ENCODE data around the gene TBCB.

The TBCB gene

GRCh38 chr19:36103842-36104552 lies 11.3 kb upstream of the TBCB start:
- no peaks in the 10 kb centered on the region for H3K36me3 ChIP-seq (ENCODE audit: control insufficient read depth in 1 of 2, insufficient read depth in 2 of 2, low read length in 2 of 2)
- H3K4me3 ChIP-seq (ENCODE audit: low read depth in 1 of 2, low read length in 2 of 2): no peak overlapping the region
- no peaks in the 10 kb centered on the region for H3K27me3 ChIP-seq (ENCODE audit: low read depth, low read length)
- no peak overlapping the region for H3K27ac ChIP-seq (ENCODE audit: low read length)
- no peaks in the 10 kb centered on the region for H3K9me3 ChIP-seq (ENCODE audit: control insufficient read depth in 1 of 2, low read length in 2 of 2)
- H3K4me1 ChIP-seq (ENCODE audit: control insufficient read depth in 1 of 2, insufficient read depth in 2 of 2, low read length in 2 of 2): no peaks in the 10 kb centered on the region

GRCh38 chr19:36106441-36106840 lies 8.8 kb upstream of the TBCB start:
- H3K27me3 ChIP-seq (ENCODE audit: low read depth, low read length): no peaks in the 10 kb centered on the region
- no peak overlapping the region for H3K27ac ChIP-seq (ENCODE audit: low read length)
- H3K9me3 ChIP-seq (ENCODE audit: control insufficient read depth in 1 of 2, low read length in 2 of 2): no peaks in the 10 kb centered on the region
- H3K4me3 ChIP-seq (ENCODE audit: low read depth in 1 of 2, low read length in 2 of 2): no peak overlapping the region
- H3K36me3 ChIP-seq (ENCODE audit: control insufficient read depth in 1 of 2, insufficient read depth in 2 of 2, low read length in 2 of 2): peaks cover 0 to 5% of the 10 kb centered on the region in 2 donors
- no peaks in the 10 kb centered on the region for H3K4me1 ChIP-seq (ENCODE audit: control insufficient read depth in 1 of 2, insufficient read depth in 2 of 2, low read length in 2 of 2)

- Histone ChIP-seq H3K27ac (ENCODE audit: low read length) (no peak overlapping the region), H3K4me3 (ENCODE audit: low read depth in 1 of 2, low read length in 2 of 2) (no peak overlapping the region), H3K9me3 (ENCODE audit: control insufficient read depth in 1 of 2, low read length in 2 of 2) (no peaks in the 10 kb centered on the region), H3K27me3 (ENCODE audit: low read depth, low read length) (no peaks in the 10 kb centered on the region), H3K4me1 (ENCODE audit: control insufficient read depth in 1 of 2, insufficient read depth in 2 of 2, low read length in 2 of 2) (no peaks in the 10 kb centered on the region), H3K36me3 (ENCODE audit: control insufficient read depth in 1 of 2, insufficient read depth in 2 of 2, low read length in 2 of 2) (peaks cover 0 to 9% of the 10 kb centered on the region in 2 donors)
These were observed 8.3 kb upstream of the TBCB start for GRCh38 chr19:36106991-36107390.

- peaks cover 4 to 19% of the 10 kb centered on the region in 2 donors for H3K36me3 ChIP-seq (ENCODE audit: control insufficient read depth in 1 of 2, insufficient read depth in 2 of 2, low read length in 2 of 2)
- H3K27me3 ChIP-seq (ENCODE audit: low read depth, low read length): no peaks in the 10 kb centered on the region
- H3K27ac ChIP-seq (ENCODE audit: low read length): no peak overlapping the region
- peaks cover 0 to 5% of the 10 kb centered on the region in 2 donors for H3K4me1 ChIP-seq (ENCODE audit: control insufficient read depth in 1 of 2, insufficient read depth in 2 of 2, low read length in 2 of 2)
- no peaks in the 10 kb centered on the region for H3K9me3 ChIP-seq (ENCODE audit: control insufficient read depth in 1 of 2, low read length in 2 of 2)
- no peak overlapping the region for H3K4me3 ChIP-seq (ENCODE audit: low read depth in 1 of 2, low read length in 2 of 2)
These were observed 6.6 kb upstream of the TBCB start for GRCh38 chr19:36108684-36109083.

GRCh38 chr19:36110487-36111199 lies 4.6 kb upstream of the TBCB start, which contains the start of gene OVOL3:
Gene OVOL3, plus strand, starts transcription at chr19:36111143. Its CDS starts 60 bp downstream, at chr19:36111203.
- Histone ChIP-seq H3K9me3 (ENCODE audit: control insufficient read depth in 1 of 2, low read length in 2 of 2) (no peaks in the 10 kb centered on the region), H3K36me3 (ENCODE audit: control insufficient read depth in 1 of 2, insufficient read depth in 2 of 2, low read length in 2 of 2) (peaks cover 4 to 19% of the 10 kb centered on the region in 2 donors), H3K27ac (ENCODE audit: low read length) (no peak within 1 kb of the TSS), H3K27me3 (ENCODE audit: low read depth, low read length) (no peaks in the 10 kb centered on the region), H3K4me1 (ENCODE audit: control insufficient read depth in 1 of 2, insufficient read depth in 2 of 2, low read length in 2 of 2) (peaks cover 0 to 13% of the 10 kb centered on the region in 2 donors), H3K4me3 (ENCODE audit: low read depth in 1 of 2, low read length in 2 of 2) (no peak within 1 kb of the TSS)

GRCh38 chr19:36111200-36111539 lies 4.1 kb upstream of the TBCB start:
- H3K4me1 ChIP-seq (ENCODE audit: control insufficient read depth in 1 of 2, insufficient read depth in 2 of 2, low read length in 2 of 2): peaks cover 0 to 18% of the 10 kb centered on the region in 2 donors
- H3K36me3 ChIP-seq (ENCODE audit: control insufficient read depth in 1 of 2, insufficient read depth in 2 of 2, low read length in 2 of 2): peaks cover 4 to 19% of the 10 kb centered on the region in 2 donors
- no peaks in the 10 kb centered on the region for H3K27me3 ChIP-seq (ENCODE audit: low read depth, low read length)
- no peak overlapping the region for H3K27ac ChIP-seq (ENCODE audit: low read length)
- H3K4me3 ChIP-seq (ENCODE audit: low read depth in 1 of 2, low read length in 2 of 2): no peak overlapping the region
- no peaks in the 10 kb centered on the region for H3K9me3 ChIP-seq (ENCODE audit: control insufficient read depth in 1 of 2, low read length in 2 of 2)

- Histone ChIP-seq H3K27me3 (ENCODE audit: low read depth, low read length) (no peaks in the 10 kb centered on the region), H3K4me1 (ENCODE audit: control insufficient read depth in 1 of 2, insufficient read depth in 2 of 2, low read length in 2 of 2) (peaks cover 0 to 27% of the 10 kb centered on the region in 2 donors), H3K4me3 (ENCODE audit: low read depth in 1 of 2, low read length in 2 of 2) (no peak overlapping the region), H3K27ac (ENCODE audit: low read length) (no peak overlapping the region), H3K36me3 (ENCODE audit: control insufficient read depth in 1 of 2, insufficient read depth in 2 of 2, low read length in 2 of 2) (peaks cover 4 to 23% of the 10 kb centered on the region in 2 donors), H3K9me3 (ENCODE audit: control insufficient read depth in 1 of 2, low read length in 2 of 2) (no peaks in the 10 kb centered on the region)
These were observed 2.6 kb upstream of the TBCB start for GRCh38 chr19:36112678-36113077.

GRCh38 chr19:36113425-36113824 lies 1.8 kb upstream of the TBCB start:
- H3K36me3 ChIP-seq (ENCODE audit: control insufficient read depth in 1 of 2, insufficient read depth in 2 of 2, low read length in 2 of 2): peaks cover 4 to 29% of the 10 kb centered on the region in 2 donors
- H3K9me3 ChIP-seq (ENCODE audit: control insufficient read depth in 1 of 2, low read length in 2 of 2): no peaks in the 10 kb centered on the region
- peak overlapping the region; percentile 76 to 93 for H3K4me3 ChIP-seq (ENCODE audit: low read depth in 1 of 2, low read length in 2 of 2)
- no peak overlapping the region for H3K27ac ChIP-seq (ENCODE audit: low read length)
- peaks cover 0 to 27% of the 10 kb centered on the region in 2 donors for H3K4me1 ChIP-seq (ENCODE audit: control insufficient read depth in 1 of 2, insufficient read depth in 2 of 2, low read length in 2 of 2)
- no peaks in the 10 kb centered on the region for H3K27me3 ChIP-seq (ENCODE audit: low read depth, low read length)

GRCh38 chr19:36113894-36114720 lies 1.2 kb upstream of the TBCB start:
- Histone ChIP-seq H3K27ac (ENCODE audit: low read length) (peak overlapping the region; percentile 83), H3K27me3 (ENCODE audit: low read depth, low read length) (no peaks in the 10 kb centered on the region), H3K4me1 (ENCODE audit: control insufficient read depth in 1 of 2, insufficient read depth in 2 of 2, low read length in 2 of 2) (peaks cover 0 to 27% of the 10 kb centered on the region in 2 donors), H3K9me3 (ENCODE audit: control insufficient read depth in 1 of 2, low read length in 2 of 2) (no peaks in the 10 kb centered on the region), H3K36me3 (ENCODE audit: control insufficient read depth in 1 of 2, insufficient read depth in 2 of 2, low read length in 2 of 2) (peaks cover 4 to 29% of the 10 kb centered on the region in 2 donors), H3K4me3 (ENCODE audit: low read depth in 1 of 2, low read length in 2 of 2) (peak overlapping the region; percentile 76 to 93)

- peak within 1 kb of the TSS; percentile 83 for H3K27ac ChIP-seq (ENCODE audit: low read length)
- H3K36me3 ChIP-seq (ENCODE audit: control insufficient read depth in 1 of 2, insufficient read depth in 2 of 2, low read length in 2 of 2): peaks cover 4 to 30% of the 10 kb centered on the region in 2 donors
- no peaks in the 10 kb centered on the region for H3K9me3 ChIP-seq (ENCODE audit: control insufficient read depth in 1 of 2, low read length in 2 of 2)
- H3K27me3 ChIP-seq (ENCODE audit: low read depth, low read length): no peaks in the 10 kb centered on the region
- peak within 1 kb of the TSS; percentile 76 to 93 for H3K4me3 ChIP-seq (ENCODE audit: low read depth in 1 of 2, low read length in 2 of 2)
- peaks cover 0 to 28% of the 10 kb centered on the region in 2 donors for H3K4me1 ChIP-seq (ENCODE audit: control insufficient read depth in 1 of 2, insufficient read depth in 2 of 2, low read length in 2 of 2)
These were observed 381 bp upstream of the TBCB start, which contains the start of gene POLR2I for GRCh38 chr19:36114721-36115452. Gene POLR2I, minus strand, starts transcription at chr19:36114875. Its CDS starts 19 bp downstream, at chr19:36114856.

Data from muscle layer of duodenum (tissue), 2 donors.